Endodermal cell (in vitro differentiated cells): ENCODE data around the gene ARL5A. TPM values are rescaled to one million over a fixed set of nuclear protein-coding genes. Genes with fewer than 3 reads are reported as not detected.

Source experiments
- DNase-seq: peaks from one replicate; pipeline ENCODE4 v3.0.0-alpha.2; 2017
- H3K27ac ChIP-seq: 2 replicates; pipeline ENCODE4 v1.5.1; 2013; ENCODE audit warnings: mild to moderate bottlenecking, low read depth, low read length, moderate library complexity
- H3K27me3 ChIP-seq: 2 replicates; pipeline ENCODE4 v1.6.1; 2013; ENCODE audit warnings: mild to moderate bottlenecking, low read length, moderate library complexity; ENCODE audit not compliant: insufficient read depth, control insufficient read depth, poor library complexity, severe bottlenecking
- H3K36me3 ChIP-seq: 2 replicates; pipeline ENCODE4 v1.7.0; 2013; ENCODE audit warnings: mild to moderate bottlenecking, low read length, moderate library complexity; ENCODE audit not compliant: control insufficient read depth, insufficient read depth
- H3K4me1 ChIP-seq: one replicate; pipeline ENCODE4 v1.7.0; 2013; ENCODE audit warnings: low read length; ENCODE audit not compliant: control insufficient read depth, insufficient read depth
- H3K4me3 ChIP-seq: 2 replicates; pipeline ENCODE4 v1.5.1; 2013; ENCODE audit warnings: mild to moderate bottlenecking, low read length, moderate library complexity
- H3K9ac ChIP-seq: 2 replicates; pipeline ENCODE4 v1.6.1; 2013; ENCODE audit warnings: mild to moderate bottlenecking, low read length, moderate library complexity; ENCODE audit not compliant: poor library complexity, severe bottlenecking; ENCODE audit errors: extremely low read depth
- H3K9me3 ChIP-seq: 2 replicates; pipeline ENCODE4 v1.6.1; 2013; ENCODE audit warnings: mild to moderate bottlenecking, low read length, moderate library complexity; ENCODE audit not compliant: control insufficient read depth
- H3K27ac Mint-ChIP-seq: 2 replicates; pipeline ENCODE4 v1.8.0; 2020; ENCODE audit warnings: mixed read lengths
- H3K27me3 Mint-ChIP-seq: 2 replicates; pipeline ENCODE4 v1.8.0; 2021; ENCODE audit warnings: mild to moderate bottlenecking, mixed read lengths; ENCODE audit not compliant: insufficient read depth
- H3K36me3 Mint-ChIP-seq: 2 replicates; pipeline ENCODE4 v1.8.0; 2020; ENCODE audit warnings: low read depth, mixed read lengths
- H3K4me1 Mint-ChIP-seq: 2 replicates; pipeline ENCODE4 v1.8.0; 2020; ENCODE audit warnings: mixed read lengths
- H3K4me3 Mint-ChIP-seq: 2 replicates; pipeline ENCODE4 v1.8.0; 2020; ENCODE audit warnings: mild to moderate bottlenecking, moderate library complexity, mixed read lengths
- H3K9me3 Mint-ChIP-seq: 2 replicates; pipeline ENCODE4 v1.8.0; 2020; ENCODE audit warnings: mild to moderate bottlenecking, mixed read lengths
- WGBS, 2 experiments: methylation state at CpG; one replicate each; pipeline versions ENCODE4 v1.1.5 to v1.1.7; 2013; ENCODE audit warnings: missing lambda C conversion rate in 2 of 2, mixed read lengths in 1 of 2; ENCODE audit not compliant: insufficient coverage in 1 of 2, insufficient read length in 1 of 2; 5-methylcytosine and 5-hydroxymethylcytosine counted together
- total RNA-seq, 2 donors: library from RNA; stranded (reverse); fragmentation: NEBNext Ultra II Directional in 1 of 2; extraction: Animal tissue kit (Norgen Biotek cat#: 25700) in 1 of 2; gene quantifications; 2 replicates in 1 of 2; 3 replicates in 1 of 2; pipeline ENCODE4 v1.2.1, GENCODE V29; 2021
- TF ChIP-seq, protein P1 (sequence below): fragments of 200-600 bp; sonication (generic); conservative IDR thresholded peaks from 2 replicates; pipeline ENCODE4 v1.5.0; 2021; ENCODE audit warnings: antibody characterized with exemption, mild to moderate bottlenecking

ARL5A gene
- total RNA-seq, 2 donors from 2014 or later = 72.2 to 77.1 TPM

DNA sequence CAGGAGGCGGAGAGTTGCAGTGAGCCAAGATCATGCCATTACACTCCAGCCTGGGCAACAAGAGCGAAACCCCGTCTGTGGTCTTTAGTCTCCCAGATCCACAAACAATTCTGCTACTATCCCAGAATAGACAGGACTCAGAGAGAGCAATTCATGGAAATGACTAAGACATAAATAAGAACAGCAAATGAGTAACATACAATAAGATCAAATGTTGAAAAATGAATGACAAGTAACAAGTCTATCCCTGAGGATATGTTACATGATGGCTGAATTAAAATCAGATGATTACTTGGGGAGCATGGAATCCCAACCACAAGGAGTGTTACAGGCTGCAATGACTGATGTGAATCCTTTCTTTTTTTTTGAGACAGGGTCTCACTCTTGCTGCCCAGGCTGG is 10.3 kb downstream of the ARL5A start:
- no peaks in the 10 kb centered on the region for H3K4me1 ChIP-seq
- Mint-ChIP-seq H3K27ac (no peak overlapping the region), H3K36me3 (peaks cover 29% of the 10 kb centered on the region), H3K9me3 (no peaks in the 10 kb centered on the region), H3K4me3 (no peak overlapping the region), H3K4me1 (no peaks in the 10 kb centered on the region), H3K27me3 (no peaks in the 10 kb centered on the region)
- no peaks in the 10 kb centered on the region for H3K9me3 ChIP-seq
- TF ChIP-seq, protein P1, sequence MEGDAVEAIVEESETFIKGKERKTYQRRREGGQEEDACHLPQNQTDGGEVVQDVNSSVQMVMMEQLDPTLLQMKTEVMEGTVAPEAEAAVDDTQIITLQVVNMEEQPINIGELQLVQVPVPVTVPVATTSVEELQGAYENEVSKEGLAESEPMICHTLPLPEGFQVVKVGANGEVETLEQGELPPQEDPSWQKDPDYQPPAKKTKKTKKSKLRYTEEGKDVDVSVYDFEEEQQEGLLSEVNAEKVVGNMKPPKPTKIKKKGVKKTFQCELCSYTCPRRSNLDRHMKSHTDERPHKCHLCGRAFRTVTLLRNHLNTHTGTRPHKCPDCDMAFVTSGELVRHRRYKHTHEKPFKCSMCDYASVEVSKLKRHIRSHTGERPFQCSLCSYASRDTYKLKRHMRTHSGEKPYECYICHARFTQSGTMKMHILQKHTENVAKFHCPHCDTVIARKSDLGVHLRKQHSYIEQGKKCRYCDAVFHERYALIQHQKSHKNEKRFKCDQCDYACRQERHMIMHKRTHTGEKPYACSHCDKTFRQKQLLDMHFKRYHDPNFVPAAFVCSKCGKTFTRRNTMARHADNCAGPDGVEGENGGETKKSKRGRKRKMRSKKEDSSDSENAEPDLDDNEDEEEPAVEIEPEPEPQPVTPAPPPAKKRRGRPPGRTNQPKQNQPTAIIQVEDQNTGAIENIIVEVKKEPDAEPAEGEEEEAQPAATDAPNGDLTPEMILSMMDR = no peak
- 99% methylated on average over 3 of the region's 3 CpGs; no CpG with 5 or more reads in 1 of the 2 experiments for WGBS, 2 experiments
- DNase-seq = no peak
- H3K9ac ChIP-seq = no peak overlapping the region
- H3K27ac ChIP-seq = no peak overlapping the region
- H3K36me3 ChIP-seq = peaks cover 43% of the 10 kb centered on the region
- no peaks in the 10 kb centered on the region for H3K27me3 ChIP-seq
- H3K4me3 ChIP-seq = no peak overlapping the region

DNA sequence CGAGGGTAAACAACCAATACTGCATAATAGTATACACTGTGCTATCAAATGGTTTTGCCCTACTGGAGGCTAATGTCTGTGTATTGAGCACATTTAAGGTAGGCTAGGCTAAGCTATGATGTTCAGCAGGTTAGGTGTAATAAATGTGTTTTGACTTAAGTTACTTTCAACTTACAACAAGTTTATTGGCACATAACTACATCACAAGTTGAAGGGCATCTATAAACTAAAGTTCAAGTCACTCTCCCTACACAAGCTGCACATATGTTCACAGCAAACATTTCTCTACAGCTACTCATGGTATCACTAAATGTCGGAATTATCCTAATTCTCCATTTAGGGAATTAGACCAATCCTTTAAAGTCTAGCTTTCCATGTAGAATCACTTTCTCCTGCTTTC is 11.4 kb downstream of the ARL5A start:
- Mint-ChIP-seq H3K27me3 (no peaks in the 10 kb centered on the region), H3K9me3 (no peaks in the 10 kb centered on the region), H3K4me3 (no peak overlapping the region), H3K4me1 (no peaks in the 10 kb centered on the region), H3K27ac (no peak overlapping the region), H3K36me3 (peaks cover 33% of the 10 kb centered on the region)
- no peak for DNase-seq
- H3K27ac ChIP-seq = no peak overlapping the region
- peaks cover 51% of the 10 kb centered on the region for H3K36me3 ChIP-seq
- 98 to 100% methylated on average over 1 to 2 of the region's 2 CpGs for WGBS, 2 experiments
- no peaks in the 10 kb centered on the region for H3K9me3 ChIP-seq
- H3K9ac ChIP-seq = no peak overlapping the region
- no peak overlapping the region for H3K4me3 ChIP-seq
- TF ChIP-seq, protein P1 = no peak
- no peaks in the 10 kb centered on the region for H3K27me3 ChIP-seq
- no peaks in the 10 kb centered on the region for H3K4me1 ChIP-seq

DNA sequence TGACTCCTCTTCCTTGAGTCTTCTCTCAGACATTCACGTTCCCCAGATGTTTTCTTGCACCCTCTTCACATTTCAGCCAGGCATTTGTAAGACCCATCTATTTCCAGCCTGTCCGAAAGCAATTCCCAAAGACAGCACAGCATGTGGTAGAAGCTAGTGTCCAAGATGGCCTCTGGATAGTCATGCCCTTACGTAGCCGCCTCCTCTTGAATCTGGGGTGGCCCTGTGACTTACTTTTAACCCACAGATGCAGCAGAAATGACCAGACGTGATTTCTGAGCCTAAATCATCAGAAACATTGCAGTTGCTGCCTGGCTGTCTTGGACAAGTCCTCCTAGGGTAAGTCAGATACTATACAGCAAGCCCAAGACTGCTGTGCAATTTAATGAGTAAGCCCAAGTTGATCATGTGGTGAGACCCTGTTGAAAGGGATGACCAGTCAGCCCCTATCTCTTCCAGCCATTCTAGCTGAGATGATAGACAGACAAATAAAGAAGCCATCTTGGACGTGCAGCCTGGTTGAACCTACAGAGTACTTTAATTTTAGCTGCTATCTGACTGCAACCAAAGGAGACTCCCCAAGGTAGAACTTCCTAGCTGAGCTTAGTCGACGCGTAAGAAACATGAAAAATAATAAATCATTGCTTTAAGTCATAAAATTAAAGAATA is 12.3 kb downstream of the ARL5A start:
- Mint-ChIP-seq H3K4me3 (no peak overlapping the region), H3K36me3 (peaks cover 33% of the 10 kb centered on the region), H3K27ac (no peak overlapping the region), H3K4me1 (no peaks in the 10 kb centered on the region), H3K27me3 (no peaks in the 10 kb centered on the region), H3K9me3 (no peaks in the 10 kb centered on the region)
- H3K27me3 ChIP-seq = no peaks in the 10 kb centered on the region
- WGBS, 2 experiments = 93 to 95% methylated on average over 6 to 7 of the region's 9 CpGs
- peaks cover 57% of the 10 kb centered on the region for H3K36me3 ChIP-seq
- no peak overlapping the region for H3K4me3 ChIP-seq
- no peak overlapping the region for H3K9ac ChIP-seq
- DNase-seq = no peak
- no peaks in the 10 kb centered on the region for H3K4me1 ChIP-seq
- H3K27ac ChIP-seq = no peak overlapping the region
- H3K9me3 ChIP-seq = no peaks in the 10 kb centered on the region
- TF ChIP-seq, protein P1 = no peak
